ENCODE data around the gene MAP4. TPM values are rescaled to one million over a fixed set of nuclear protein-coding genes. Genes with fewer than 3 reads are reported as not detected.

Gene MAP4
- polyA plus RNA-seq, 4 donors = 30.0 to 74.2 (median 55.7) TPM

Other genes starting within 250 kb of the MAP4 start
- gene SMARCC1, start 234.5 kb downstream of the MAP4 start, polyA plus RNA-seq = 10 to 100 TPM; 10.7 to 52.6 (median 19.4) TPM
- 10 to 100 TPM; 27.7 to 38.9 (median 36.1) TPM for gene DHX30, start 213.3 kb downstream of the MAP4 start, polyA plus RNA-seq
- gene CDC25A, start 172.0 kb upstream of the MAP4 start, polyA plus RNA-seq = 1 to 10 TPM in 3 of 4 donors, under 1 TPM in 1; 0.27 to 5.7 (median 4.5) TPM
- gene CAMP, start 207.1 kb upstream of the MAP4 start, polyA plus RNA-seq = 1 to 10 TPM in 1 of 4 donors, under 1 TPM in 1, not detected in 2; 0.35 to 2.0 TPM
- 1 to 10 TPM; 1.6 to 7.0 (median 3.9) TPM for gene ZNF589, start 224.7 kb upstream of the MAP4 start, polyA plus RNA-seq